NT2/D1 (cell line): Measurements from ENCODE around the gene FNDC3B.

Source experiments
- SUZ12 ChIP-seq: IDR thresholded peaks from 2 replicates; pipeline ENCODE4 v1.6.1; 2011; ENCODE audit not compliant: insufficient read length, insufficient read depth; ENCODE audit errors: extremely low read depth
- YY1 ChIP-seq: IDR thresholded peaks from 2 replicates; pipeline ENCODE4 v1.6.1; 2011; ENCODE audit not compliant: insufficient read length, insufficient read depth
- ZNF274 ChIP-seq: IDR thresholded peaks from 2 replicates; pipeline ENCODE4 v1.6.1; 2011; ENCODE audit warnings: mild to moderate bottlenecking, low read depth, low read length

DNA sequence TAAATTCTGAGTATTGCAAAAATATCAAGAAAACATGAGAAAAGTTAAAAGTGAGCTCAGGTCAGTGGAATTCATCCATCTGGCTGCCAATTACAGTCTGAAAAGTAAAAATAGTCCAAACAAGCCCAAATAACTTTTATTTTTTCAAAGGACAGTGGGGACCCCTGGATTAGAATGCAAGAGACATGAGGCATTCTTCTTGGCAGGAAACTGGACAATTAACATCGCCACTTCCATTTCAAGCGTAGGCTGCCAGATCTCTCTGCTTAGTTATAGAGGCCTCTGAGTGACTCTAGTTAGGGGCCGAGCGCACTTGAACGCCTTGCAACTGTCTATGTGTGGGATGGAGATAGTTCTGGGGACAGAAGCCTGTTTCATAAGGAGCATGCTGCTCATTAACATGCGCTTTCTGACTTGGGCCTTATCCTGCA, 219.7 kb downstream of the FNDC3B start:
- TF ChIP-seq SUZ12 (no peak), ZNF274 (no peak), YY1 (no peak)
